ENCODE measurements around the gene TAC3. TPM values are rescaled to one million over a fixed set of nuclear protein-coding genes. Genes with fewer than 3 reads are reported as not detected.

Gene TAC3
- total RNA-seq, 1 experiment from 2014 or later: 3.1 TPM

DNA sequence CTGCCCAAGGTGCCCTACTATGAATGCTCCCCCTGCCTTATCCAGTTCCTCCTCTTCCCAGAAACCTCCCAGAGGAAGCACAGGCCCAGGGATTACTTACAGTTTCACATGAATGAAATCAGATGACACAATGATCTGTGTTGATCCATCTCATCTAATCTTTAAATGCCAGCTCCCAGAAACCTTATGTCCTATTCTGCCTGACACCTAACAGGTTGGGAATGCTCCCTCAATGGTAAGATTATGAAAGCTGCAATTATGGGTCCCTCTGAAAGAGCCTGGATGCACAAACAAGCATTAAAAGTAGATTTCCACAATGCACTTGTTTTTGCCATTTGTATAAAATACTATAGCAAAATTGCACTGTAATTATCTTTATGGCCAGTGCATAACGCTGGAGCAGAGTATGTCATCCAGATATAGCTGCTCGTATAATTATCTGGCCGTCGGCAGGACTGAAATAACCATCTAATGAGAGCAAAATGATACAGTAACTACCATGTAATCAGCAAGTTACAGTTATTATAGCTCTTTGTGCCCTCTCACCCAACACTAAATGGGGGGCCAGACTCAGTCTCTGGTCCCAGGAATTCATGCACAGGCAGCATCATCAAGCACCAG, 5.6 kb downstream of the TAC3 start:
- POLR2A ChIA-PET: no interaction called here
- CTCF ChIA-PET: interaction anchor here (1.1 kb wide), 1 partner anchor 101 kb away, joined by 3 read pairs; no protein-coding TSS in a partner anchor
- Mint-ChIP-seq H3K27ac (ENCODE audit: unreplicated experiment) (no peak overlapping the region), H3K4me3 (ENCODE audit: unreplicated experiment) (no peak overlapping the region), H3K4me1 (ENCODE audit: low read depth, unreplicated experiment) (peaks cover 18% of the 10 kb centered on the region), H3K9me3 (ENCODE audit: unreplicated experiment) (no peaks in the 10 kb centered on the region), H3K27me3 (ENCODE audit: insufficient read depth, unreplicated experiment) (no peaks in the 10 kb centered on the region), H3K36me3 (ENCODE audit: insufficient read depth, unreplicated experiment) (no peaks in the 10 kb centered on the region)
- Histone ChIP-seq H3K4me1 (peaks cover 11% of the 10 kb centered on the region), H3K27me3 (replicated peaks; ENCODE audit: control insufficient read depth, insufficient read depth, low read length) (no peaks in the 10 kb centered on the region), H3K4me3 (ENCODE audit: low read depth, low read length) (no peak overlapping the region), H3K9me3 (no peaks in the 10 kb centered on the region), H3K36me3 (ENCODE audit: control insufficient read depth, insufficient read depth, low read length) (no peaks in the 10 kb centered on the region)
- no peak for DNase-seq
- no TSS peak for BruUV-seq (replicated peaks)
- TF ChIP-seq, protein P1, sequence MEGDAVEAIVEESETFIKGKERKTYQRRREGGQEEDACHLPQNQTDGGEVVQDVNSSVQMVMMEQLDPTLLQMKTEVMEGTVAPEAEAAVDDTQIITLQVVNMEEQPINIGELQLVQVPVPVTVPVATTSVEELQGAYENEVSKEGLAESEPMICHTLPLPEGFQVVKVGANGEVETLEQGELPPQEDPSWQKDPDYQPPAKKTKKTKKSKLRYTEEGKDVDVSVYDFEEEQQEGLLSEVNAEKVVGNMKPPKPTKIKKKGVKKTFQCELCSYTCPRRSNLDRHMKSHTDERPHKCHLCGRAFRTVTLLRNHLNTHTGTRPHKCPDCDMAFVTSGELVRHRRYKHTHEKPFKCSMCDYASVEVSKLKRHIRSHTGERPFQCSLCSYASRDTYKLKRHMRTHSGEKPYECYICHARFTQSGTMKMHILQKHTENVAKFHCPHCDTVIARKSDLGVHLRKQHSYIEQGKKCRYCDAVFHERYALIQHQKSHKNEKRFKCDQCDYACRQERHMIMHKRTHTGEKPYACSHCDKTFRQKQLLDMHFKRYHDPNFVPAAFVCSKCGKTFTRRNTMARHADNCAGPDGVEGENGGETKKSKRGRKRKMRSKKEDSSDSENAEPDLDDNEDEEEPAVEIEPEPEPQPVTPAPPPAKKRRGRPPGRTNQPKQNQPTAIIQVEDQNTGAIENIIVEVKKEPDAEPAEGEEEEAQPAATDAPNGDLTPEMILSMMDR (IDR thresholded peaks at IDR 0.05; ENCODE audit: insufficient read depth in 1 of 2, low read depth in 1 of 2, low read length in 1 of 2, severe bottlenecking in 1 of 2, unreplicated experiment in 1 of 2): no peak
- intact Hi-C loops (cut with micrococcal nuclease; ENCODE audit: unreplicated experiment): no loop called here

- no peaks in the 10 kb centered on the region for H3K27me3 ChIP-seq (replicated peaks; ENCODE audit: control insufficient read depth, insufficient read depth, low read length)
- ChIA-PET CTCF (no interaction called here), POLR2A (no interaction called here)
- peaks cover 16% of the 10 kb centered on the region for H3K4me1 ChIP-seq
- intact Hi-C loops (cut with micrococcal nuclease; ENCODE audit: unreplicated experiment): no loop called here
- Mint-ChIP-seq H3K4me1 (ENCODE audit: low read depth, unreplicated experiment) (peaks cover 25% of the 10 kb centered on the region), H3K9me3 (ENCODE audit: unreplicated experiment) (no peaks in the 10 kb centered on the region), H3K36me3 (ENCODE audit: insufficient read depth, unreplicated experiment) (no peaks in the 10 kb centered on the region), H3K4me3 (ENCODE audit: unreplicated experiment) (no peak overlapping the region), H3K27ac (ENCODE audit: unreplicated experiment) (no peak overlapping the region), H3K27me3 (ENCODE audit: insufficient read depth, unreplicated experiment) (no peaks in the 10 kb centered on the region)
- no peak overlapping the region for H3K4me3 ChIP-seq (ENCODE audit: low read depth, low read length)
- BruUV-seq (replicated peaks): no TSS peak
- TF ChIP-seq, protein P1 (IDR thresholded peaks at IDR 0.05; ENCODE audit: insufficient read depth in 1 of 2, low read depth in 1 of 2, low read length in 1 of 2, severe bottlenecking in 1 of 2, unreplicated experiment in 1 of 2): no peak
- DNase-seq: no peak
- no peaks in the 10 kb centered on the region for H3K36me3 ChIP-seq (ENCODE audit: control insufficient read depth, insufficient read depth, low read length)
- H3K9me3 ChIP-seq: no peaks in the 10 kb centered on the region
Measured at GRCh38 chr12:57009949-57010626, 6.2 kb downstream of the TAC3 start.

- intact Hi-C loops (cut with micrococcal nuclease; ENCODE audit: unreplicated experiment): loop anchor here (1.0 kb wide), 3 partner anchors 23 to 104 kb away; no protein-coding TSS in a partner anchor
- H3K27me3 Mint-ChIP-seq (ENCODE audit: insufficient read depth, unreplicated experiment): no peaks in the 10 kb centered on the region
Measured at GRCh38 chr12:57008178-57008577, 8.2 kb downstream of the TAC3 start.

More at GRCh38 chr12:57008178-57008577, 8.2 kb downstream of the TAC3 start:
- H3K36me3 Mint-ChIP-seq (ENCODE audit: insufficient read depth, unreplicated experiment): peaks cover 13% of the 10 kb centered on the region
- peaks cover 35% of the 10 kb centered on the region for H3K4me1 Mint-ChIP-seq (ENCODE audit: low read depth, unreplicated experiment)
- no peak overlapping the region for H3K4me3 Mint-ChIP-seq (ENCODE audit: unreplicated experiment)
- DNase-seq: peak in 1 of 2 experiments; percentile 61
- no TSS peak for BruUV-seq (replicated peaks)
- TF ChIP-seq, protein P1 (IDR thresholded peaks at IDR 0.05; ENCODE audit: insufficient read depth in 1 of 2, low read depth in 1 of 2, low read length in 1 of 2, severe bottlenecking in 1 of 2, unreplicated experiment in 1 of 2): peak; percentile 49 to 71
- no peaks in the 10 kb centered on the region for H3K9me3 Mint-ChIP-seq (ENCODE audit: unreplicated experiment)
- Histone ChIP-seq H3K36me3 (ENCODE audit: control insufficient read depth, insufficient read depth, low read length) (peaks cover 5% of the 10 kb centered on the region; the same call in 1 of the 2 replicates), H3K9me3 (no peaks in the 10 kb centered on the region), H3K4me1 (peaks cover 17% of the 10 kb centered on the region), H3K4me3 (ENCODE audit: low read depth, low read length) (no peak overlapping the region), H3K27me3 (replicated peaks; ENCODE audit: control insufficient read depth, insufficient read depth, low read length) (no peaks in the 10 kb centered on the region)
- H3K27ac Mint-ChIP-seq (ENCODE audit: unreplicated experiment): peak overlapping the region; percentile 34
- POLR2A ChIA-PET: interaction anchor here (0.6 to 1.3 kb wide), 2 partner anchors 10 to 104 kb away, joined by 6 to 11 read pairs; no protein-coding TSS in a partner anchor
- CTCF ChIA-PET: interaction anchor here (0.5 to 1.7 kb wide), 12 partner anchors 10 to 187 kb away, joined by 3 to 19 read pairs (median 4); partner anchors contain the start of genes NEMP1 and STAT6

Data from Caco-2 (cell line).